GM19372 (cell line): ENCODE results near the gene PSME2.
A peak's percentile ranks its signal among the peaks of the same experiment; 100 is the strongest.

ENCODE experiments used
- ATAC-seq: cut with Tn5 transposase; IDR thresholded peaks from one replicate; pipeline ENCODE4 v1.9.1; 2021; ENCODE audit warnings: mild to moderate bottlenecking, low read depth, moderate library complexity; ENCODE audit not compliant: unreplicated experiment

The PSME2 gene

GRCh38 chr14:24179961-24180796 is 33.8 kb upstream of the PSME2 start:
- ATAC-seq, result no peak

DNA sequence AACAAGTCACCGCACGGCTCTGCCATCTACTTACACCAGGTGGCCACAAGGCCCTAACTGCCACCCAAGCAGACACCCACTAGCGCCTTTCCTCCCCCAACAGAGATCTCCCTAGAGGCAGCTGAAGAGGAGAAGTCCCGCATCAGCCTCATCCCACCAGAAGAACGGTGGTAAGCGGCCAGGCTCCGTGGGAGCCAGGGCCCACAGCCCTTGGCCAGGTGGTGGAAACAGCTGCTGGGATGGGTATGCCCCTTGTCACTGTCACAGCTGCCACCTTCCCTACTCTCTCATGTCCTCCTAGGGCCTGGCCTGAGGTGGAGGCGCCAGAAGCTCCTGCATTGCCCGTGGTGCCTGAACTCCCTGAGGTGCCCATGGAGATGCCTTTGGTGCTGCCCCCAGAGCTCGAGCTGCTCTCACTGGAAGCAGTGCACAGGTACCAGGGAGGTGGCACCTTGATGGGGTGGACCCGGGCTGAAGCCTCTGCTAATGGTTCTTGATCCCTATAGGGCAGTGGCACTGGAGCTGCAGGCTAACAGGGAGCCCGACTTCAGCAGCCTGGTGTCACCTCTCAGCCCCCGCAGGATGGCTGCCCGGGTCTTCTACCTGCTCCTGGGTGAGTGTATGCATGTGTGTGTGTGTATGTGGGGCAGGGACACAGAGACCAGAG is 33.0 kb upstream of the PSME2 start:
- ATAC-seq, result no peak

DNA sequence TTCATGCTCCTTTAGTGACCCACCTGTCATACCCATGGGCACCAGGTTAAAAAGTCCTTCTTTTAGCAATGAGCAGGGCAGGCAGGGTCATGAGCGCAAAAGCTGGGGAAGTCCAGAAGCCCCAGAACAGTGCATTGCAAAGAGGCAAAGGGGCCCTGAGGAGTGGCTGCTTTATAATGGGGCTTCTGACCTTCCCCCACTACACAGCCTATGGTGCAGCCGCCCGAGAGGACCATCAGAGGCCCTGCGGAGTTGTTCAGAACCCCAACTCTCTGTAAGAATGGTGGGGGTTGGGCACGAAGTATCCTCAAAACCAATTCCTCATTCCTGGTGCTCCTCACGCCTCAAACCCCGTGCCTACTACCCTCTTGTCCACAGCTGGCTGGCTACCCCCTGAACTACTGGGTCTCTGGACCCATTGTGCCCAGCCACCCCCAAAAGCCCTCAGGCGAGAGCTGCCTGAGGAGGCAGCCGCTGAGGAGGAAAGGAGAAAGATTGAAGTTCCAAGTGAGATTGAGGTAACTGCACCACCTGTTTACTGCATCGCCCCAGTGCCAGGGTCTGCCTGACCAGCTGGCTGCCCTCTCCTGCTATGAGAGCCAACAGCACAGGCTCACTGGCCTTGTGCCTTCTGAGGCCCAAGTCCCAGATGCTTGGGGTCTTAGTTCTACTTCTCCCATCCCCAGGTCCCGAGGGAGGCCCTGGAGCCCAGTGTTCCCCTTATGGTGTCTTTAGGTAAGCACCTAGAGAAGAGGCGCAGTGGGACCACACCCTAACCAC is 32.2 kb upstream of the PSME2 start:
- no peak for ATAC-seq

GRCh38 chr14:24177891-24178290 is 31.5 kb upstream of the PSME2 start:
- no peak for ATAC-seq

- no peak for ATAC-seq
These were observed 30.8 kb upstream of the PSME2 start for GRCh38 chr14:24177041-24177825.

- no peak for ATAC-seq
These were observed 30.2 kb upstream of the PSME2 start for GRCh38 chr14:24176599-24176998.

DNA sequence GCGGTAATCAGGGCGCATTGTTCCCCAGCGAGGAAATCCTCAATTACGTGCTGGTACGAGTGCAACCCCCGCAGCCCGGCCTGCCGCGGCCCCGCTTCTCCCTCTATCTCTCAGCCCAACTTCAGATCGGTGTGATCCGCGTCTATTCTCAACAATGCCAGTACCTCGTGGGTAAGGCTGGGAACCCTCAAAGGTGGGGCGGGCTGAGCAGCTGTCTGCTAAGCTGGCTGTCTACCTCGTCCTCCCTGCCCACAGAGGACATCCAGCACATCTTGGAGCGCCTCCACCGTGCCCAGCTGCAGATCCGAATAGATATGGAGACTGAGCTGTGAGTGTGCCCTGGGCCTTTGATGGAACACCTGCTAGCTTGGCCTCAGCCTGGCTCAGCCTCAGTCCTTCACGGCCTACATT is 26.5 kb upstream of the PSME2 start:
- no peak for ATAC-seq

DNA sequence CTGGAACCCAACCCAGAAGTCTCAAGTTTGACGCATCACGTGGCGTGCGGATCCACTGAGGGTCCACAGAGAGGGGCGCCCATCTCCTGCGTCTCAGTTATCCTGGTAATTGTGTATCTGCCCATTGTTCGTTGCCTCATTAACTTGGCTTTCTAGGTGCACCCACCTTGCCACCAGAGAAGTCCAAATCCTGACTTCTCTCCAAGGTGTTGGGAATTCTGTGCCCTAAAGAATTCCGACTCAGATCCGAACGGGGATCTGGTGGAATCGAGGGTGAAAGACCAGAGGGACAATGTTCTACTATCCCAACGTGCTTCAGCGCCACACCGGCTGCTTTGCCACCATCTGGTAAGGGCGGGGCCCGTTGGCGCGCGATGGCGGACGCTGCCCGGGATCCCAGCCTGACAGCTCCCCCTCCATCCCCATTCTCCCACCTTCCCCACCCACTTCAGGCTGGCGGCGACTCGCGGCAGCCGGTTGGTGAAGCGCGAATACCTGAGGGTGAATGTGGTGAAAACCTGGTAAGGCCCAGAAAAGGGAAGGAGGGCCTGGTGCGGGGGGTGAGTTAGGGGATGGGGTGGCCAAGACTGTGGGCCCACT is 26.0 kb upstream of the PSME2 start:
- ATAC-seq, result peak; percentile 17

- ATAC-seq, result peak; percentile 70
These were observed 25.2 kb upstream of the PSME2 start, which contains the start of gene REC8 for GRCh38 chr14:24171422-24172260. Gene REC8 (plus strand): TSS chr14:24172080. CDS start chr14:24172553, 473 bp downstream.

- no peak for ATAC-seq
These were observed 21.2 kb upstream of the PSME2 start for GRCh38 chr14:24167469-24168114.

GRCh38 chr14:24165785-24166184 is 19.4 kb upstream of the PSME2 start:
- ATAC-seq, result no peak

DNA sequence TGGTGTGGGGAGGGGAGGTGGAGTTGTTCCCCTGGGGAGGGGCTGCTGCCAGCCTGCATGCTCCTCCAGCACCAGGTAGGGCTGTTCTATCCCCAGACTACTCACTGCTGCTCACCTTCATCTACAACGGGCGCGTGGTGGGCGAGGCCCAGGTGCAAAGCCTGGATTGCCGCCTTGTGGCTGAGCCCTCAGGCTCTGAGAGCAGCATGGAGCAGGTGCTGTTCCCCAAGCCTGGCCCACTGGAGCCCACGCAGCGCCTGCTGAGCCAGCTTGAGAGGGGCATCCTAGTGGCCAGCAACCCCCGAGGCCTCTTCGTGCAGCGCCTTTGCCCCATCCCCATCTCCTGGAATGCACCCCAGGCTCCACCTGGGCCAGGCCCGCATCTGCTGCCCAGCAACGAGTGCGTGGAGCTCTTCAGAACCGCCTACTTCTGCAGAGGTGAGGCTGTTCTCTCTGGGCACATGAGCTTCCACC is 18.1 kb upstream of the PSME2 start:
- ATAC-seq, result no peak

- no peak for ATAC-seq
These were observed 15.7 kb upstream of the PSME2 start for GRCh38 chr14:24162093-24162492.

DNA sequence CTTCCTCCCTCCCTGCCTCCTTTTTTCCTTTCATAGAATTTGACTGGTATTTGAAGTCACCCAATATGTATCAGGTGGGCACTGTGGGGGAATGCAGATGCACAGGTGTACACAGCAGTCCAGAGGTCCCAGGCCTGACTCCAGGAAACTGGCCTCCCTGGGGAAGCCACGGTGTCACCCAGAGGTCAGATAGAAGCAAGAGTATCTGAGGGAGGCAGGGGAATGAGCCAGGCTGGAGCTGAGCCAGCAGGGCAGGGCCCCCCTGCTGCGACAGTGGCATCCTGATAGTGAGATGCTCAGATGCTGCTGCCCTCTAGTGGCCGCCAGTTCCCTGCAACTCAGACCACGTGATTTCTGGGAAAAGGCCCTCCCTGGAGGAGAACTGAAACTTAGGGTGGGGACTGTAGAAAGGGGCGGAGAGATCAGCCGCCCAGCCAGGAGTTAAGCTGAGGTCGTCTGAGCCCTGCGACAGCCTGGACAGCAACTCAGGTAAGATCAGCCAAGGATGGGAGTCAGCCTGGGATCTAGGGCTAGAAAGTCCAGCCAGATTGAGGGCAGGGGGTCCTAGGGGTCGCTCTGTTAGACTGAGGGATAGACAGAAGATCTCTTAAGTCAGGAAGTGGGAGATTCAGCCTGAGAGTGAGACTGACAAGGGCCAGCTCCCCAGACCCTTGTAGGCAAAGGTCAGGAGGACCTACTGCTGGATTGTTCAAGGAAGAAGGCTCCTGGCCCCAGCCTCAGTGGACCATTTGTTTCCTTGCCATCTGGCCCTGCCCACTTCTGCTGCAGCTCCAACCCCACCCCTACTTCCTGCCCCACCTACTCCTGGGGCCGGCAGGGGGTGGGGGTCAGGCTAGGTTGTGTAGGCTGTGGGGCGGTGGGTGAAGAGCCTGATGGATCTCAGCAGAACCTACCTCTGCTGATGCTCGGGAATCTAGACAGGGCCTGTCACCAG is 14.7 kb upstream of the PSME2 start, which contains the start of gene IRF9:
IRF9 (plus strand) TSS at position 416 of the 955 bp plus-strand sequence. CDS start 880 bp downstream, outside the sequence.
- ATAC-seq, result peak; percentile 79

DNA sequence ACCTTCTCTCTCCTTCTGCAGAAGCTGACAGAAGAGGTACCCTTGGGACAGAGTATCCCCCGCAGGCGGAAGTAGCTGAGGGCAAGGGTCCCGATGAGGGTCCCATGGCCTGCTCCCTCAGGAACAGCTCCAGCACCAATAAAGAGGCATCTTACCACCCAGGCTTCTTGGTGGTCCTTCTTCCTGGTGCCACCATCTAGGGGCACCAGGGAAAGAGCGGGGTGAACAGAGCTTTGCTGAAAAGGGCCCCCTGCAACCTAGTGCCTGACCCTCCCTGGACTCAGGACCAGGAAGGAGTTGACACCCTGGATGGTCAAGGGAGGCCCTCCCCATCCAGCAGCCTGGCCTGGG is 14.1 kb upstream of the PSME2 start:
- ATAC-seq, result no peak

DNA sequence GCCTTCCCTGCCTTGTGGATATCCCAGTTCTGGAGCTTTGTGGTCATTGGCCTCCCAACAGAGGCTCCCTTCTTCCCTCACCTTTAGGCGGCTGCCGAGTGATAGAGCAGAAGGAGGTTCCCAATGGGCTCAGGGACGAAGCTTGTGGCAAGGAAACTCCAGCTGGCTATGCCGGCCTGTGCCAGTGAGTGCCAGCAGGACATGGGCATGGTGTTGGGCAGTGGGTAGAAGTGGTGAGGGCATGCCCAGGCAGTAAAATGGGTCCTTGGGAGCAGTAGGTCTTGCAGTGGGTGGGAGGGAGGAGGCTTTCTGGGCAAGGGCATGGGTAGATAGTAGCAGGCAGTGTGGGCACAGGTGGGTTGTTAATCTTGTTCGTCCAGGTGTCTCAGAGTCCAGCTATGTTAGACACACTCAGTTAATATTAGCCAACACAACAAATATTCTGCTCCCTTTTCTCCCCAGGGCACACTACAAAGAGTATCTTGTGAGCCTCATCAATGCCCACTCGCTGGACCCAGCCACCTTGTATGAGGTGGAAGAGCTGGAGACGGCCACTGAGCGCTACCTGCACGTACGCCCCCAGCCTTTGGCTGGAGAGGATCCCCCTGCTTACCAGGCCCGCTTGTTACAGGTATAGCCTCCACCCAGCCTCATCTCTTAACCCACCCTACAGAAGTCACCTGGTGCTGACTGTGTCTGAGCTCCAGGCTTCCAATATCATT is 13.5 kb upstream of the PSME2 start:
- no peak for ATAC-seq

DNA sequence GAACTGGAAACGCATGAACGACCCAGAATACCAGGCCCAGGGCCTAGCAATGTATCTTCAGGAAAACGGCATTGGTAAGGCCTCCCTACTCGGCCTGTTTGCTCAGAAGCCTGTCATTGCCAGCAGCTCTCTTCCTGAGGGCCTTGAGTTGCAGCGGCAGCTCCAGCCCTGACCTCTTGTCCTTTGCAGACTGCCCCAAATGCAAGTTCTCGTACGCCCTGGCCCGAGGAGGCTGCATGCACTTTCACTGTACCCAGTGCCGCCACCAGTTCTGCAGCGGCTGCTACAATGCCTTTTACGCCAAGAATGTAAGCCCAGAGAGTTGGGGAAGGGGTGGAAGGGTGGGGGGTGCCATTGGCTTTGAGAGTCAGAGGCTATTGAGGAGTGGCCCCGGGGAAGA is 10.9 kb upstream of the PSME2 start:
- ATAC-seq, result no peak
